Left lung (tissue), 10 donors: ENCODE measurements around the gene ABTB2. TPM values are rescaled to one million over a fixed set of nuclear protein-coding genes. Genes with fewer than 3 reads are reported as not detected.

ENCODE experiments used
- ATAC-seq: fragments of 200-7000 bp; cut with Tn5 transposase; one replicate; pipeline ENCODE4 v1.9.1; 2020; ENCODE audit warnings: moderate library complexity
- DNase-seq, 4 donors: peaks; one replicate each; pipeline ENCODE4 v3.0.0-alpha.2; 2013 to 2020
- H3K27ac ChIP-seq, 2 donors: fragments of 200-600 bp; sonication (generic) in 1 of 2; one replicate each; pipeline versions ENCODE4 v1.5.0 to v1.8.0; 2020 to 2021
- H3K27me3 ChIP-seq, 2 donors: fragments of 200-600 bp; sonication (generic) in 1 of 2; one replicate each; pipeline versions ENCODE4 v1.5.0 to v1.8.0; 2020 to 2021
- H3K36me3 ChIP-seq, 2 donors: fragments of 200-600 bp; sonication (generic) in 1 of 2; one replicate each; pipeline versions ENCODE4 v1.5.0 to v1.8.0; 2020 to 2021
- H3K4me1 ChIP-seq, 2 donors: fragments of 200-600 bp; one replicate each; pipeline ENCODE4 v1.8.0; 2021
- H3K4me3 ChIP-seq, 2 donors: fragments of 200-600 bp; sonication (generic) in 1 of 2; one replicate each; pipeline versions ENCODE4 v1.5.0 to v1.8.0; 2020 to 2021; ENCODE audit warnings: mild to moderate bottlenecking in 1 of 2
- H3K9me3 ChIP-seq, 2 donors: fragments of 200-600 bp; sonication (generic) in 1 of 2; one replicate each; pipeline versions ENCODE4 v1.5.0 to v1.8.0; 2020 to 2021
- CTCF ChIP-seq, 2 donors: fragments of 200-600 bp; sonication (generic) in 1 of 2; IDR thresholded peaks; one replicate each; pipeline versions ENCODE4 v1.5.0 to v1.8.0; 2021; ENCODE audit warnings: antibody characterized with exemption in 2 of 2
- intact Hi-C, 2 donors: fragments of 100-400 bp; cut with DNase I; formaldehyde crosslinking; loops; one replicate each; pipeline versions ENCODE4 v1.11.2 to v1.14.2; 2022
- polyA plus RNA-seq, 6 donors: library from polyadenylated mRNA; unstranded; fragments of 120-200 nt; gene quantifications; one replicate each; pipeline ENCODE4 v1.2.1, GENCODE V29; 2013; ENCODE audit not compliant: insufficient read length in 6 of 6
- total RNA-seq, 2 donors: library from RNA; stranded (reverse); fragmentation: NEBNext Ultra II Directional; extraction: Animal tissue kit (Norgen Biotek cat#: 25700); gene quantifications; one replicate each; pipeline ENCODE4 v1.2.1, GENCODE V29; 2021
- donor health status: DM: no; HTN: yes; CAD: no.
- donor health status: DM: no; HTN: no; CAD: no.

ABTB2 gene
- total and polyA plus RNA-seq, 8 donors, result 2.4 to 6.9 (median 4.8) TPM

GRCh38 chr11:34351051-34351450, 6.8 kb downstream of the ABTB2 start:
- no peaks in the 10 kb centered on the region for H3K36me3 ChIP-seq
- intact Hi-C loops, result no loop called here

GRCh38 chr11:34349882-34350281, 7.9 kb downstream of the ABTB2 start:
- no peak for TF ChIP-seq CTCF (IDR thresholded peaks at IDR 0.05)
- DNase-seq, result no peak
- ATAC-seq, result no peak
- no peaks in the 10 kb centered on the region for H3K36me3 ChIP-seq
- intact Hi-C loops, result no loop called here
- peaks cover 0 to 22% of the 10 kb centered on the region in 2 donors for H3K27me3 ChIP-seq
- H3K9me3 ChIP-seq, result no peaks in the 10 kb centered on the region
- H3K4me3 ChIP-seq, result no peak overlapping the region
- H3K4me1 ChIP-seq, result peaks cover 6 to 12% of the 10 kb centered on the region in 2 donors
- H3K27ac ChIP-seq, result no peak overlapping the region

More at GRCh38 chr11:34351051-34351450, 6.8 kb downstream of the ABTB2 start:
- Histone ChIP-seq H3K27ac (no peak overlapping the region), H3K4me3 (no peak overlapping the region), H3K4me1 (peaks cover 3 to 5% of the 10 kb centered on the region in 2 donors), H3K9me3 (no peaks in the 10 kb centered on the region), H3K27me3 (peaks cover 0 to 34% of the 10 kb centered on the region in 2 donors)
- no peak for TF ChIP-seq CTCF (IDR thresholded peaks at IDR 0.05)
- DNase-seq (no peak), ATAC-seq (no peak)

- peaks cover 0 to 12% of the 10 kb centered on the region in 2 donors for H3K27me3 ChIP-seq
- no peaks in the 10 kb centered on the region for H3K9me3 ChIP-seq
- ATAC-seq (no peak), DNase-seq (no peak)
- H3K4me1 ChIP-seq, result peaks cover 6 to 12% of the 10 kb centered on the region in 2 donors
- H3K4me3 ChIP-seq, result no peak overlapping the region
- no peaks in the 10 kb centered on the region for H3K36me3 ChIP-seq
- no peak overlapping the region for H3K27ac ChIP-seq
- intact Hi-C loops, result no loop called here
- TF ChIP-seq CTCF (IDR thresholded peaks at IDR 0.05), result no peak
Measured at GRCh38 chr11:34348919-34349318, 8.9 kb downstream of the ABTB2 start.

GRCh38 chr11:34348096-34348495, 9.7 kb downstream of the ABTB2 start:
- no peaks in the 10 kb centered on the region for H3K36me3 ChIP-seq
- H3K27ac ChIP-seq, result no peak overlapping the region
- TF ChIP-seq CTCF (IDR thresholded peaks at IDR 0.05), result no peak
- no peaks in the 10 kb centered on the region for H3K9me3 ChIP-seq
- peaks cover 0 to 7% of the 10 kb centered on the region in 2 donors for H3K27me3 ChIP-seq
- intact Hi-C loops, result no loop called here
- H3K4me1 ChIP-seq, result peaks cover 6 to 12% of the 10 kb centered on the region in 2 donors
- ATAC-seq (no peak), DNase-seq (no peak)
- no peak overlapping the region for H3K4me3 ChIP-seq

- DNase-seq (no peak), ATAC-seq (peak; percentile 55)
- Histone ChIP-seq H3K27me3 (no peaks in the 10 kb centered on the region), H3K4me3 (no peak overlapping the region), H3K4me1 (peaks cover 6 to 18% of the 10 kb centered on the region in 2 donors), H3K27ac (peak overlapping the region in 1 of 2 donors; percentile 8), H3K36me3 (no peaks in the 10 kb centered on the region), H3K9me3 (no peaks in the 10 kb centered on the region)
- intact Hi-C loops, result no loop called here
- TF ChIP-seq CTCF (IDR thresholded peaks at IDR 0.05), result no peak
Measured at GRCh38 chr11:34346551-34346950, 11.3 kb downstream of the ABTB2 start.
